ENCODE results near the gene HACD2. TPM values are rescaled to one million over a fixed set of nuclear protein-coding genes. Genes with fewer than 3 reads are reported as not detected.
A peak's percentile ranks its signal among the peaks of the same experiment; 100 is the strongest.

The HACD2 gene
- total RNA-seq, 1 experiment from 2014 or later, result 97.7 TPM

- TF ChIP-seq CTCF (IDR thresholded peaks at IDR 0.05; ENCODE audit: unreplicated experiment), result no peak
- Mint-ChIP-seq H3K9me3 (ENCODE audit: unreplicated experiment) (no peaks in the 10 kb centered on the region), H3K27me3 (ENCODE audit: insufficient read depth, unreplicated experiment) (no peaks in the 10 kb centered on the region), H3K27ac (ENCODE audit: low read depth, unreplicated experiment) (no peak overlapping the region), H3K4me3 (ENCODE audit: unreplicated experiment) (no peak overlapping the region), H3K4me1 (ENCODE audit: insufficient read depth, unreplicated experiment) (peaks cover 26% of the 10 kb centered on the region), H3K36me3 (ENCODE audit: insufficient read depth, unreplicated experiment) (peaks cover 20% of the 10 kb centered on the region)
- no TSS peak for BruUV-seq (replicated peaks)
- intact Hi-C loops (cut with micrococcal nuclease), result no loop called here
- CTCF ChIA-PET, result interaction anchor here (0.5 to 1.7 kb wide), 5 partner anchors 15 to 1137 kb away, joined by 3 to 7 read pairs (median 3); no protein-coding TSS in a partner anchor
- POLR2A ChIA-PET, result interaction anchor here (0.6 to 1.5 kb wide), 4 partner anchors 10 to 46 kb away, joined by 3 to 4 read pairs (median 4); no protein-coding TSS in a partner anchor
- peak; percentile 48 for DNase-seq (ENCODE audit: unreplicated experiment)
These were observed 43.1 kb upstream of the HACD2 start for GRCh38 chr3:123627673-123628670.

GRCh38 chr3:123626881-123627280 is 42.0 kb upstream of the HACD2 start:
- DNase-seq (ENCODE audit: unreplicated experiment), result no peak
- H3K4me1 Mint-ChIP-seq (ENCODE audit: insufficient read depth, unreplicated experiment), result peaks cover 37% of the 10 kb centered on the region
- no peak overlapping the region for H3K27ac Mint-ChIP-seq (ENCODE audit: low read depth, unreplicated experiment)
- CTCF ChIA-PET, result no interaction called here
- POLR2A ChIA-PET, result interaction anchor here (1.3 to 1.5 kb wide), 2 partner anchors 9 to 10 kb away, joined by 3 to 4 read pairs; no protein-coding TSS in a partner anchor
- peaks cover 23% of the 10 kb centered on the region for H3K36me3 Mint-ChIP-seq (ENCODE audit: insufficient read depth, unreplicated experiment)
- H3K4me3 Mint-ChIP-seq (ENCODE audit: unreplicated experiment), result no peak overlapping the region
- H3K9me3 Mint-ChIP-seq (ENCODE audit: unreplicated experiment), result no peaks in the 10 kb centered on the region
- no peaks in the 10 kb centered on the region for H3K27me3 Mint-ChIP-seq (ENCODE audit: insufficient read depth, unreplicated experiment)
- intact Hi-C loops (cut with micrococcal nuclease), result no loop called here
- BruUV-seq (replicated peaks), result no TSS peak
- TF ChIP-seq CTCF (IDR thresholded peaks at IDR 0.05; ENCODE audit: unreplicated experiment), result no peak

- ChIA-PET POLR2A (interaction anchor here (1.0 to 11.1 kb wide), 6 partner anchors 8 to 40 kb away, joined by 6 to 210 read pairs (median 18); partner anchors contain the start of gene HACD2), CTCF (interaction anchor here (0.6 to 2.7 kb wide), 4 partner anchors 18 to 123 kb away, joined by 3 to 14 read pairs (median 4); no protein-coding TSS in a partner anchor)
- Mint-ChIP-seq H3K9me3 (ENCODE audit: unreplicated experiment) (no peaks in the 10 kb centered on the region), H3K4me1 (ENCODE audit: insufficient read depth, unreplicated experiment) (peaks cover 38% of the 10 kb centered on the region), H3K27ac (ENCODE audit: low read depth, unreplicated experiment) (no peak overlapping the region), H3K36me3 (ENCODE audit: insufficient read depth, unreplicated experiment) (peaks cover 16% of the 10 kb centered on the region), H3K4me3 (ENCODE audit: unreplicated experiment) (no peak overlapping the region), H3K27me3 (ENCODE audit: insufficient read depth, unreplicated experiment) (no peaks in the 10 kb centered on the region)
- DNase-seq (ENCODE audit: unreplicated experiment), result no peak
- TF ChIP-seq CTCF (IDR thresholded peaks at IDR 0.05; ENCODE audit: unreplicated experiment), result no peak
- intact Hi-C loops (cut with micrococcal nuclease), result loop anchor here (5.0 kb wide), 1 partner anchor 37 kb away; the partner anchor contains the start of gene HACD2
- BruUV-seq (replicated peaks), result no TSS peak
These were observed 39.4 kb upstream of the HACD2 start for GRCh38 chr3:123624302-123624701.

- H3K27ac Mint-ChIP-seq (ENCODE audit: low read depth, unreplicated experiment), result no peak overlapping the region
- no peak overlapping the region for H3K4me3 Mint-ChIP-seq (ENCODE audit: unreplicated experiment)
- CTCF ChIA-PET, result interaction anchor here (0.6 to 2.7 kb wide), 9 partner anchors 18 to 226 kb away, joined by 3 to 14 read pairs (median 4); no protein-coding TSS in a partner anchor
- intact Hi-C loops (cut with micrococcal nuclease), result loop anchor here (5.0 kb wide), 1 partner anchor 36 kb away; the partner anchor contains the start of gene HACD2
- H3K27me3 Mint-ChIP-seq (ENCODE audit: insufficient read depth, unreplicated experiment), result no peaks in the 10 kb centered on the region
- DNase-seq (ENCODE audit: unreplicated experiment), result peak; percentile 51
- no peak for TF ChIP-seq CTCF (IDR thresholded peaks at IDR 0.05; ENCODE audit: unreplicated experiment)
- no TSS peak for BruUV-seq (replicated peaks)
- peaks cover 37% of the 10 kb centered on the region for H3K4me1 Mint-ChIP-seq (ENCODE audit: insufficient read depth, unreplicated experiment)
- POLR2A ChIA-PET, result interaction anchor here (0.6 to 11.1 kb wide), 8 partner anchors 8 to 39 kb away, joined by 3 to 210 read pairs (median 8); partner anchors contain the start of gene HACD2
- peaks cover 18% of the 10 kb centered on the region for H3K36me3 Mint-ChIP-seq (ENCODE audit: insufficient read depth, unreplicated experiment)
- H3K9me3 Mint-ChIP-seq (ENCODE audit: unreplicated experiment), result no peaks in the 10 kb centered on the region
These were observed 38.6 kb upstream of the HACD2 start for GRCh38 chr3:123623346-123623880.

Measured in MCF 10A (cell line).